ENCODE data around the gene PHACTR1. TPM values are rescaled to one million over a fixed set of nuclear protein-coding genes. Genes with fewer than 3 reads are reported as not detected.

PHACTR1 gene
- total RNA-seq, 2 experiments from 2014 or later: 1.3 to 2.3 TPM

DNA sequence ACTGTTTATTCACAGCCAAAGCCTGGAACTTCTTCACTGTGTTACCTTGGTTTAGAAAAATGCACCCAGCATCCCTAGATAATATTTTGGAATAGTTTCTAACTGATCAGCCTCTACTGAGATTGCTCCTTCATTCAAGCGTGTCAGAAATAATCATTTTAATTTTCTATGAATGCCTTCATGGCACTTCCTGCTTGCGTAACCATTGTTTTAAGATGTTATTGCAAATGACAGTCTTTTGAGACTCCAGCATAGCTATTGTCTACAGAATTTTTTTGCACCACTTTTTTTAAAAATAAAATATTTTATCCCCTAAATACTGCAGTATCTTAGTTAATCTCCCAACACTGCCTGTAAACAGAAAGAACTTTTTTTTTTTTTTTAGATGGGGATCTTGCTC lies 213.1 kb downstream of the PHACTR1 start:
- ChIA-PET POLR2A (no interaction called here), CTCF (interaction anchor here (0.8 kb wide), 1 partner anchor 31 kb away, joined by 3 read pairs; no protein-coding TSS in a partner anchor)
- Mint-ChIP-seq H3K27me3 (peaks cover 21% of the 10 kb centered on the region), H3K4me3 (no peak overlapping the region), H3K9me3 (no peaks in the 10 kb centered on the region), H3K36me3 (ENCODE audit: low read depth) (no peaks in the 10 kb centered on the region), H3K27ac (no peak overlapping the region), H3K4me1 (ENCODE audit: low read depth) (no peaks in the 10 kb centered on the region)
- ATAC-seq (ENCODE audit: poor library complexity) (no peak), DNase-seq (no peak)
- H3K36me3 ChIP-seq (ENCODE audit: insufficient read depth, low read length): no peaks in the 10 kb centered on the region
- no peaks in the 10 kb centered on the region for H3K27me3 ChIP-seq (ENCODE audit: control insufficient read depth in 1 of 2, insufficient read depth in 2 of 2, low read length in 2 of 2)
- H3K4me3 ChIP-seq (ENCODE audit: low read length): no peak overlapping the region
- intact Hi-C loops (cut with DNase I, micrococcal nuclease): no loop called here
- H3K9me3 ChIP-seq (ENCODE audit: control insufficient read depth in 1 of 2, insufficient read depth in 1 of 2, low read length in 2 of 2): no peaks in the 10 kb centered on the region
- no peak for TF ChIP-seq CTCF (IDR thresholded peaks at IDR 0.05)
- no peaks in the 10 kb centered on the region for H3K4me1 ChIP-seq (ENCODE audit: insufficient read depth, low read length)
- H3K27ac ChIP-seq (ENCODE audit: low read depth in 1 of 2, low read length in 2 of 2): no peak overlapping the region

GRCh38 chr6:12931639-12932038 lies 215.1 kb downstream of the PHACTR1 start:
- POLR2A ChIA-PET: no interaction called here
- no peak overlapping the region for H3K27ac Mint-ChIP-seq
- H3K4me3 ChIP-seq (ENCODE audit: low read length): no peak overlapping the region
- no peaks in the 10 kb centered on the region for H3K4me1 Mint-ChIP-seq (ENCODE audit: low read depth)
- peaks cover 15% of the 10 kb centered on the region for H3K27me3 Mint-ChIP-seq
- no peaks in the 10 kb centered on the region for H3K9me3 Mint-ChIP-seq
- H3K9me3 ChIP-seq (ENCODE audit: control insufficient read depth in 1 of 2, insufficient read depth in 1 of 2, low read length in 2 of 2): no peaks in the 10 kb centered on the region
- no peaks in the 10 kb centered on the region for H3K36me3 ChIP-seq (ENCODE audit: insufficient read depth, low read length)
- no peak for ATAC-seq (ENCODE audit: poor library complexity)
- H3K27ac ChIP-seq (ENCODE audit: low read depth in 1 of 2, low read length in 2 of 2): no peak overlapping the region
- H3K4me1 ChIP-seq (ENCODE audit: insufficient read depth, low read length): no peaks in the 10 kb centered on the region
- DNase-seq: no peak
- no peak for TF ChIP-seq CTCF (IDR thresholded peaks at IDR 0.05)
- H3K27me3 ChIP-seq (ENCODE audit: control insufficient read depth in 1 of 2, insufficient read depth in 2 of 2, low read length in 2 of 2): no peaks in the 10 kb centered on the region
- no peaks in the 10 kb centered on the region for H3K36me3 Mint-ChIP-seq (ENCODE audit: low read depth)
- intact Hi-C loops (cut with DNase I, micrococcal nuclease): no loop called here
- CTCF ChIA-PET: no interaction called here
- H3K4me3 Mint-ChIP-seq: no peak overlapping the region

- peaks cover 3% of the 10 kb centered on the region for H3K27me3 Mint-ChIP-seq
- no peaks in the 10 kb centered on the region for H3K4me1 Mint-ChIP-seq (ENCODE audit: low read depth)
- Histone ChIP-seq H3K9me3 (ENCODE audit: control insufficient read depth in 1 of 2, insufficient read depth in 1 of 2, low read length in 2 of 2) (no peaks in the 10 kb centered on the region), H3K27ac (ENCODE audit: low read depth in 1 of 2, low read length in 2 of 2) (no peak overlapping the region), H3K4me1 (ENCODE audit: insufficient read depth, low read length) (no peaks in the 10 kb centered on the region), H3K36me3 (ENCODE audit: insufficient read depth, low read length) (no peaks in the 10 kb centered on the region), H3K27me3 (ENCODE audit: control insufficient read depth in 1 of 2, insufficient read depth in 2 of 2, low read length in 2 of 2) (no peaks in the 10 kb centered on the region), H3K4me3 (ENCODE audit: low read length) (no peak overlapping the region)
- H3K9me3 Mint-ChIP-seq: no peaks in the 10 kb centered on the region
- DNase-seq (no peak), ATAC-seq (ENCODE audit: poor library complexity) (no peak)
- H3K4me3 Mint-ChIP-seq: no peak overlapping the region
- ChIA-PET POLR2A (no interaction called here), CTCF (no interaction called here)
- H3K36me3 Mint-ChIP-seq (ENCODE audit: low read depth): no peaks in the 10 kb centered on the region
- no peak for TF ChIP-seq CTCF (IDR thresholded peaks at IDR 0.05)
- intact Hi-C loops (cut with DNase I, micrococcal nuclease): no loop called here
- no peak overlapping the region for H3K27ac Mint-ChIP-seq
These were observed 219.1 kb downstream of the PHACTR1 start for GRCh38 chr6:12935637-12936036.

All from CD4-positive, alpha-beta T cell (primary cell).